ENCODE results near the gene FOXL1. TPM values are rescaled to one million over a fixed set of nuclear protein-coding genes. Genes with fewer than 3 reads are reported as not detected.

FOXL1 gene
- total RNA-seq, 1 donor from 2014 or later: 1.1 TPM

- H3K27me3 ChIP-seq (ENCODE audit: control insufficient read depth, insufficient read depth, low read length): no peaks in the 10 kb centered on the region
- no peaks in the 10 kb centered on the region for H3K36me3 ChIP-seq (ENCODE audit: control insufficient read depth, insufficient read depth, low read length)
- FAIRE-seq: no peak
- no peak overlapping the region for H3K4me3 ChIP-seq (ENCODE audit: low read depth, low read length)
- no peak for TF ChIP-seq CTCF (IDR thresholded peaks at IDR 0.05; ENCODE audit: insufficient read depth, low read length, severe bottlenecking)
- DNase-seq (ENCODE audit: low read depth): no peak
These were observed 19.0 kb downstream of the FOXL1 start for GRCh38 chr16:86597126-86597879.

- DNase-seq (ENCODE audit: low read depth) (no peak), FAIRE-seq (no peak)
- Histone ChIP-seq H3K36me3 (ENCODE audit: control insufficient read depth, insufficient read depth, low read length) (no peaks in the 10 kb centered on the region), H3K27me3 (ENCODE audit: control insufficient read depth, insufficient read depth, low read length) (no peaks in the 10 kb centered on the region), H3K4me3 (ENCODE audit: low read depth, low read length) (no peak overlapping the region)
- no peak for TF ChIP-seq CTCF (IDR thresholded peaks at IDR 0.05; ENCODE audit: insufficient read depth, low read length, severe bottlenecking)
These were observed 19.7 kb downstream of the FOXL1 start for GRCh38 chr16:86597880-86598606.

- FAIRE-seq: no peak
- H3K27me3 ChIP-seq (ENCODE audit: control insufficient read depth, insufficient read depth, low read length): no peaks in the 10 kb centered on the region
- no peak for DNase-seq (ENCODE audit: low read depth)
These were observed 20.5 kb downstream of the FOXL1 start for GRCh38 chr16:86598607-86599565.

GRCh38 chr16:86601356-86601755 lies 23.0 kb downstream of the FOXL1 start:
- Histone ChIP-seq H3K27me3 (ENCODE audit: control insufficient read depth, insufficient read depth, low read length) (no peaks in the 10 kb centered on the region), H3K4me3 (ENCODE audit: low read depth, low read length) (no peak overlapping the region), H3K36me3 (ENCODE audit: control insufficient read depth, insufficient read depth, low read length) (no peaks in the 10 kb centered on the region)
- no peak for DNase-seq (ENCODE audit: low read depth)
- FAIRE-seq: no peak
- TF ChIP-seq CTCF (IDR thresholded peaks at IDR 0.05; ENCODE audit: insufficient read depth, low read length, severe bottlenecking): no peak

More at GRCh38 chr16:86598607-86599565, 20.5 kb downstream of the FOXL1 start:
- no peaks in the 10 kb centered on the region for H3K36me3 ChIP-seq (ENCODE audit: control insufficient read depth, insufficient read depth, low read length)
- no peak for TF ChIP-seq CTCF (IDR thresholded peaks at IDR 0.05; ENCODE audit: insufficient read depth, low read length, severe bottlenecking)
- no peak overlapping the region for H3K4me3 ChIP-seq (ENCODE audit: low read depth, low read length)

GRCh38 chr16:86602521-86602920 lies 24.2 kb downstream of the FOXL1 start:
- H3K4me3 ChIP-seq (ENCODE audit: low read depth, low read length): no peak overlapping the region
- FAIRE-seq (no peak), DNase-seq (ENCODE audit: low read depth) (no peak)
- H3K27me3 ChIP-seq (ENCODE audit: control insufficient read depth, insufficient read depth, low read length): no peaks in the 10 kb centered on the region
- H3K36me3 ChIP-seq (ENCODE audit: control insufficient read depth, insufficient read depth, low read length): no peaks in the 10 kb centered on the region
- TF ChIP-seq CTCF (IDR thresholded peaks at IDR 0.05; ENCODE audit: insufficient read depth, low read length, severe bottlenecking): no peak
